NCI-H1092 (cell line): ENCODE data around the gene ATXN10.
"Not testable (repeated sequence)": the region's sequence is repeated elsewhere in the genome, so short reads cannot be mapped to it uniquely, and the experiment has no call there.

Source experiments
- DNase-seq: peaks from one replicate; lab custom pipeline; 2025; lab: John Stamatoyannopoulos, UW

The ATXN10 gene, protein sequence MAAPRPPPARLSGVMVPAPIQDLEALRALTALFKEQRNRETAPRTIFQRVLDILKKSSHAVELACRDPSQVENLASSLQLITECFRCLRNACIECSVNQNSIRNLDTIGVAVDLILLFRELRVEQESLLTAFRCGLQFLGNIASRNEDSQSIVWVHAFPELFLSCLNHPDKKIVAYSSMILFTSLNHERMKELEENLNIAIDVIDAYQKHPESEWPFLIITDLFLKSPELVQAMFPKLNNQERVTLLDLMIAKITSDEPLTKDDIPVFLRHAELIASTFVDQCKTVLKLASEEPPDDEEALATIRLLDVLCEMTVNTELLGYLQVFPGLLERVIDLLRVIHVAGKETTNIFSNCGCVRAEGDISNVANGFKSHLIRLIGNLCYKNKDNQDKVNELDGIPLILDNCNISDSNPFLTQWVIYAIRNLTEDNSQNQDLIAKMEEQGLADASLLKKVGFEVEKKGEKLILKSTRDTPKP

GRCh38 chr22:45671783-45672563, at the start of gene ATXN10:
ATXN10 (plus strand) TSS chr22:45671834; CDS start chr22:45672064, 230 bp downstream.
- peak; percentile 11 for DNase-seq

DNA sequence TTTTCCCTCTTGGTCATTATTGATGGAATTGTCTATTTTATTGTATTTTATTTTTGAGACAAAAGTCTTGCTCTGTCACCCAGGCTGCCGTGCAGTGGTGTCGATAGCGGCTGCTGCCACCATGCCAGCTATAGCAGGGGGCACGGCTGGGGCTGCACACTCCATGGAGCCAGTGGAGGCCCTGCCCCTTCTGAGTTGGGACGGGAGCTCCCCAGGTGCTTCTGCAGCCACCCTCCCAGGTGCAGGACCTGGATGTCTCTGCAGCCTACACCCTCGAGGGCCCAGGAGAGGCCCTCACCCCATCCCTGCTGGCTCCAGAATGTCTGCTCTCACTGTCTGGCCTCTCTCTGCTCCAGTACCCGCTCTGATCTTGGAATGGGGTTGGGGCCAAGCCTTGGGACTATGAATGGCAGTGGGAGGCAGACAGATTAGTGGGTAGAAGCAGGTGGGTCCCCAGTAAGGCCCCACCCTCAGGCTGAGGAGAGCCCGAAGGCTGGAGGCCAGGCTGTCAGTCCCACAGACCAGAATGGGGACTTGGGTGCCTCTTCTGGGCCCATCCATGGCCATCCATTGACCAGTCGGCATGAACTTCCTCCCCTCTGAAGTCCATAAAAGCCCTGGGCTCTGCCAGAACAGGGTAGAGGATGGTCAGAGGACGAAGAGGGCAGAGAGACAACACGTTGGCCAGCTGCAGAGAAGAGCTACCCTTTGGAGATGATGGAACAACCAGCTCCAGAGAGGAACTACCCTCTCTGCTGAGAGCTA, 49.6 kb upstream of the ATXN10 start:
- no peak for DNase-seq

DNA sequence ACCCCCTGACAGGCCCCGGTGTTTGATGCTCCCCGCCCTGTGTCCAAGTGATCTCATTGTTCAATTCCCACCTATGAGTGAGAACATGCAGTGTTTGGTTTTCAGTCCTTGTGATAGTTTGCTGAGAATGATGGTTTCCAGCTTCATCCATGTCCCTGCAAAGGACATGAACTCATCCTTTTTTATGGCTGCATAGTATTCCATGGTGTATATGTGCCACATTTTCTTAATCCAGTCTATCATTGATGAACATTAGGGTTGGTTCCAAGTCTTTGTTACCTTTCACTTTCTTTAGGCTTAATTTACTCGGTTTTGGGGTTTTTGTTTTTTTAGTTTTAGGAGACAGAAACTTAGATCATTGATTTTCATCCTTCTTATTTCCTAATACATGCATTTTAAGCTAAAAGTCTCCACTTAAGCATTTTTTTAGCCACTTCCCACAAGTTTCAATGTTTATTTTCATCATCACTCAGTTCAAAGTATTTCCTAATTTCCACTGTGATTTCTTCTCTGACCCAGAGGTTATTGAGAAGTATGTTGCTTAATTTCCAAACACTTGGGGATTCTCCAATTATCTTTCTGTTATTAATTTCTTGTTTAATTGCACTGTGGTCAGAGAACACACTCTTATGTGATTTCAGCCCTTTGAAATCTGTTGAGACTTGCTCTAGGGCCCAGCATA, 48.0 kb upstream of the ATXN10 start:
- DNase-seq, result not testable (repeated sequence)

DNA sequence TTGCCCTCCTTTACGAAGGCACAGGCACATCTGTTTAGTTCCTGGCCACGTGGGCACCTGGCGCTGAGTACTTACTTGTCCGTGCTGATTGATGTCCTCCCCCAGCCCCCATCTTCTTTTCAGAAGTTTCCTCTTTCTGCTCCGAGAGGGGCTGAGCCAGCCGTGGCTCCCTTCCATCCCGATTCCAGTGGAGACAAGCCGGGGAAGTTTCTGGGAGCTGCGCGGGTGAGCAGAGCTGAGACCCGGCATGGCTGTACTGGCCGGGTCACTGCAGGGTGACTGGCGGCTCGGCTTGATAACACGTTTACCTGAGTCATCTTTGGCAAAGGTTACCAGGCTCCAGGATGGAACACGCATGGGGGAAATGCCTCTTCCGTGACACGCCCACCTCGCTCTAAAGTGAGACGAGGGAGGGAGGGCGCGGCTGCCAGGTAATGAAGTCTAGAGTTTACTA, 45.4 kb upstream of the ATXN10 start:
- no peak for DNase-seq

DNA sequence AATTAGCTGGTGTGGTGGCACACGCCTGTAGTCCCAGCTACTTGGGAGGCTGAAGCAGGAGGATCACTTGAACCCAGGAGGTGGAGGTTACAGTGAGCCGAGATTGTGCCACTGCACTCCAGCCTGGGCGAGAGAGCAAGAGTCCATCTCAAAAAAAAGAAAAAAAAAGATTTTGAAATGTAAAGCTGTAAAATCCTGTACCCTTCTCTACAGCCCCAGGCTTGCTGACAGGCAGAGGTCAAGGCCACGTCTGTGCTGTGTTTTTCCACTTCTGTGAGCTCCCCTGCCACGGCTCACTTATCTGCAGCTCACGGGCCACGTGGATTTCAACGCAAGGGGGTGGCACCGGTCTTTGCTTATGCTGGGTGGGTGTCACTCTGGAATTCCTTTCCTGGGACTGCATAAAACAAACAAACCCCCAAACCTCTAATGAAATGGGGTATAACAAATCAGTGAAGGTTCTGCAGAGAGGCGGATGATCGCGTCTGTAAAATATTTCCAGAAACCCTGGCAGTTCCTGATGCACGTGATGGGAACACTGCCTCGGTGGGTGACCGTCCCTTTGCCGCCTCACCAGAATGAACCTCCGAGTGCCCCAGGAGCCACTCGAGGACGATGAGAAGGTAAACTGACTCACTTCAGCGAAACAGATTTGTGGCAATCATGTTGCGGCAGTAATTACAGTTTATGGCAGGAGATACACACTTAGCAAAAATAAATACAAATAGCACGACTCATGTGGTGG, 44.0 kb upstream of the ATXN10 start:
- DNase-seq, result no peak

DNA sequence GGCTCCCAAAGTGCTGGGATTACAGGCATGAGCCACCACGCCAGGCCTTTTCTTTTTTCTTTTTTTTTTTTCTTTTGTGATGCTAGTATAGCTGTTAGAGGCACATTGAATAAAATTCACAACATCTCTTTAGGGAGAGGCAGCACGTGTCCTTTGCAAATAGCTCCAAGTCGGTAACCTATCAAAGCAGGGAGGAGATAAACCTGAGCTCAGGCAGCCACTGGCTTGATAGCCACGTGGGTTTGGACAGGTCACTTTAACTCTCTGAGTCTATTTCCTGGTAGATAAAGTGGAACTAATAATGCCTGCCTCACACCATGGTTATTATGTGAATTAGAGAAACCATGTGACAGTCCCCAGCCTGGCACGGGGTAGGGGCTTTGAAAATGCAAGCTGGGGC, 43.1 kb upstream of the ATXN10 start:
- DNase-seq, result no peak

DNA sequence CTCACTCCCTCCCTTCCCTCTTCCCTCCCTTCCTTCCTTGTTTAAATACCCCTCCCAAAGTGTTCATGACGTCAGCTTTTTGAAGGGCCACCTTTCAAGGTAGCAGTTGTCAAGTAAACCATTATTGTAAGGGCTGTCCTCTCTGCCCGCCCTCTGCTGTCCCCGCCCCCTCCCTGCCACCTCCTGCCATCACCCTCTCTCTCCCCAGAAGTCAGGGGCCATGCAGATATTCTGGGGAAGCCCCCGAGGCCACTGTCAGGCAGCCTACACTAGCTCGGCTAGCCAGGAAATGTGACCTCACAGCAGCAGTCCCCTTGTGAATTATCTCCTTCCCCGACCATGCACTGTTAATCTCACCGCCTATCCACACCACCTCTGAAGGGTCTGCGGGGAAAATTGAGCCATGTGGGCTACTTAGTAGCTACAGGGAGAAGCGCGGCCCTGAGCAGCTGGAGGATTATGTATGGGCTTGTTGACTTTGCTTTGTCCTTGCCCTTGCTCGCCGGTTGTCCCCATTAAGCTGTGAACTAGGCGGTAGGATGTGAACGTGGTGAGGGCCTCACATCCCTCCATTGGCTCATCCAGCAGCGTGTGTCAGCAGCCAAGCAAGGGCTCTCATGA, 42.1 kb upstream of the ATXN10 start:
- no peak for DNase-seq

- DNase-seq, result no peak
Measured at GRCh38 chr22:45630436-45630835, 41.2 kb upstream of the ATXN10 start.

DNA sequence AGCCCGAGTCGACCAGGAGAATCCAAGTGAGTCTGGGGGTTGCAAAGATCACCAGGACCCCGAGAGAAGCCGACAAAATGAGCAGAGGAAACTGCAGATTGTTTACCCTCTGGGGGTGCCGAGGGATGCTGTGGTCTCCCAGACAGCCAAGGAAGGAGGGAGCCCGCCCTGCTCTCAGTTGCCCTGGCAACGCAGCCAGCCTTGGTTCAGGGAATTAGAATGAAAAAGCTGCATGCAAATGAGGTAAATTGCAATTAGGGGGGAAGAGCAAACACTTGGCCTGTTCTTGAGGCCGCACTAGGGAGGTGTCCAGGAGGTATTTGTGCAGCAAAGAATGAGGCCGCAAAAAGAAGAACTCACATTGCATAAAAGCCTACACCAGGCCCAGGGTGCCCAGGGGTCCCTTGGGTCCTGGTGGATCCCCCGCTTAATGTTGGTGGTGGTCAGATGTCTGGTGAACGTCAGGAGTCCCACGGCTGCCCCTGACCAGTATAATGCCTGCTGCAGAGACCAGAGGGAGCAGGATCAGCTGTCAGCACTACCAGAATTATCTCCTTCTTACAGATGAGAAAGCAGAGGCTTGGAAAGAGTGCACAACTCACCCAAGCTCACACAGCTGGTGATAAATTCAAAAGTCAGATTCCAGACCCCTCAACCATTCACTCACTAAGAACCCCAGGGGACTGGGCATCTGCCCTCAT, 40.3 kb upstream of the ATXN10 start:
- no peak for DNase-seq

- DNase-seq, result no peak
Measured at GRCh38 chr22:45631841-45632238, 39.8 kb upstream of the ATXN10 start.

DNA sequence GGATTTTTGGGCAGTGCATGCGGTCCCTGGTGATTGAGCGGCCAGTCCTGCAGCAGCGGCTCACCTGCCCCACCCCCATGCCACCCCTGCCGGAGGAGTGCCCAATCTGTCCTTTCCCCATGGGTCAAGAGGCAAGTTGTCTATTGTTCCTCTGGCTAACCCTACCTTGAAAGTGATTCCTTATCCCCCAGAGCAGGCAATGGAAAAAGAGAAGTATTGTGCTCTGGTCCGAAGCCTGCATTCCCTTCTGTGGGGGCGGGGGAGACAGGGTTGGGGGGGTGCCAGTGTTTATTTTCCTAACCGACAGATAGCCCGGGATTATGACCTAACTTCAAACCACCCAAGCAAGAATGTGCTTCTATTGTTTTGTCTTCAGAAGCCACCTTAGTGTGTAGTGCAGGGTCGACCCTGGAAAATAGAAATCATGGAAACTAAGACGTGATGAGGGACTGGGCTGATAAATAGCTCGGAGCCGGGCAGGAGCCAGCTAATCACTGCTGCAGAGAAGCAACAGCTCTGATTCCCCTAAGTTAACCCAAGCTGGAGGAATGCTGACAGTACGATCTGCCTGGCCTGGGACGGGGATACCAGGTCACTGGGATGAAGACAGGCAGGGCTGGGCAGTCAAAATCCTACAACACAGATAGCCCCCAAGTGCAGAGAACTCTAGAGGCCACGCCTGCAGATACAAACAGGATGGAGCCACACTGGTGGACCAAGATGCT, 38.7 kb upstream of the ATXN10 start:
- DNase-seq, result no peak

GRCh38 chr22:45636683-45637082, 35.0 kb upstream of the ATXN10 start:
- no peak for DNase-seq

- DNase-seq, result no peak
Measured at GRCh38 chr22:45638197-45638596, 33.4 kb upstream of the ATXN10 start.

DNA sequence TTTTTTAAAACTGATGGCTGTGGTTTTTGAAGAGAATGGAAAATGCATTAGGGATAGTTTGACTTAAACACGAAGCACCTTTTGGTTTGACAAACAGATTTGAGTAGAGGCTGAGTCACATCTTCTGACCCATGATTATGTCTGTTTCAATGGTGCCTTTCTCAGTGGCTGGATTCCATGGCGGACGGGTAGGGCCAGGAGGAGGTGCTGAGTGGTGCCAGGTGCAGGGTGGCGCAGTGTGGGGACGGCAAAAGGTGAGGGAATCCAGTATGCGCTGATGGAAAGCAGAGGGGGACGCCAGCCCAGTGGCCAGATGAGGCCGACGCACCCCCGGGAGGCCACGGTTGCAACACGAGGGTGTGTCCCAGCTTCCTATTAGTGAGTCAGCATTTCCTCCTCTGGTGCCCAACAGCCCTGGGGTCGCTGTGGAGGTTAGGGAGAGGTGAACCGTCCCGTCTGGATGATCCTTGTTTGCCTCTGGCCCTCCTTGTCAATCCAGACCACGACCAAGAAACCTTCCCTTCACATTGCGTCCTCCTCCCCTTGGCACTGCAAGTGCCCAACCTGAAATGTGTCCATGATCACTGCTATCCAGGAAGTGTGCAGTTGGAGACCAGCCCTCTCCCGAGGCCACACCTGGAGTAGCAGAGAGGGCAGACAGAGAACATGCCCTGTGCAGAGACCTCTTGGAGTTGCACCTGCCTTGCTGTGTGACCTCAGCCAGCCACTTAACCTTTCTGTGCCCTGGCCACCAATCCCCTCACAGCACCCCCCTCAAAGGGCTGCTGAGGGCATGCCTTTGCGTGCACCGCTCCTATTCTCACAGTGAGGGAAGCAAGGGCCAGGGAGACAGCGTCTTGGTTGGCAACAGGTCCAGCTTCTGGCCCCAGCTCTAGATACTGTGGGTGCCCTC, 32.5 kb upstream of the ATXN10 start:
- no peak for DNase-seq

DNA sequence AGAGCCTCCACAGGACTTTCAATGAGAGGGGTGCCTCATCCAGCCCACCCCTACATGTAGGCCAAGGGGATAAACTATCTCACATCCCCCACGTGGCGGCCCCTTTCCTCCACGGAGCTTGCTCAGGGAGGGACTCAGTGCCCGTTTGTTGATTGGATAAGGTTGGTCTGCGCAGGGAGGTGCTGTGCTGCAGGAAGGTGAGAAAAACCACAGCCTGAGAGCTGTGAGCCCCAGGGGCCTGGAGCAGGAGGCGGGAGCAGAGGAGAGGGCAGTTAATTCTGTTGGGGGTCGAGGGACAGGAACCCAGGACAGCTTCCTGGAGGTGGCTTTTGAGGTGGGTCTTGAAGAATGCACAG, 31.9 kb upstream of the ATXN10 start:
- no peak for DNase-seq

DNA sequence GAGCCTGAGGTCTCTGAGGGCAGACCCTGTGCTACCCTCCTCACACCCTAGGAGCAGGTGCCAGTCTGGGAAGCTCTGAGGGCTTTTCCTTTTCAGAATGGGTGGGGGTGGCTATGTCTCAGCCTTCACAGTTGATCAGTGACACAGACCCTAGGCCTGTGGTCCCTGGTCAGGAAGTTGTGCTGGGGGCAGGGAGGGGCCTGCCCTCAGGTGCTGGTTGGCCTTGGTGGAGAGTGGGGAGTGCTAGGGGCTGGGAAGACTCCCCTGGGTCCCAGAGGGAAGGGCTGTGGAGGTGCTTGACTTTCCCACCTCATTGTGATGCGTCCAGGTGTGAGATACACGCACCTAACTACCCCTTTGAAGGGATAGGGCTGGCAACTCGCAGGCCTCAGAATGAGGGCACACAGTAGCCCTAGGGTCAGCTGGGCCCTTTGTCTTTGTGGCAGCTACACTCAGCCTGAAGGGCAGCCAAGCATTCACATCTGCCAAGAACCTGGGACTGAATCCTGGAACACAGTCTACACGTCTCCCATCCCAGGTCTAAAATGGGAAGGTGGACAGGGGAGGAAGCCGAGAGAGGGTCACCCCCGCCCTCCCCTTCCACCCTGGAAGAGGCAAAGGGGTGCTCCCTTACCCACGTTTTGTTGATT, 31.2 kb upstream of the ATXN10 start:
- no peak for DNase-seq

DNA sequence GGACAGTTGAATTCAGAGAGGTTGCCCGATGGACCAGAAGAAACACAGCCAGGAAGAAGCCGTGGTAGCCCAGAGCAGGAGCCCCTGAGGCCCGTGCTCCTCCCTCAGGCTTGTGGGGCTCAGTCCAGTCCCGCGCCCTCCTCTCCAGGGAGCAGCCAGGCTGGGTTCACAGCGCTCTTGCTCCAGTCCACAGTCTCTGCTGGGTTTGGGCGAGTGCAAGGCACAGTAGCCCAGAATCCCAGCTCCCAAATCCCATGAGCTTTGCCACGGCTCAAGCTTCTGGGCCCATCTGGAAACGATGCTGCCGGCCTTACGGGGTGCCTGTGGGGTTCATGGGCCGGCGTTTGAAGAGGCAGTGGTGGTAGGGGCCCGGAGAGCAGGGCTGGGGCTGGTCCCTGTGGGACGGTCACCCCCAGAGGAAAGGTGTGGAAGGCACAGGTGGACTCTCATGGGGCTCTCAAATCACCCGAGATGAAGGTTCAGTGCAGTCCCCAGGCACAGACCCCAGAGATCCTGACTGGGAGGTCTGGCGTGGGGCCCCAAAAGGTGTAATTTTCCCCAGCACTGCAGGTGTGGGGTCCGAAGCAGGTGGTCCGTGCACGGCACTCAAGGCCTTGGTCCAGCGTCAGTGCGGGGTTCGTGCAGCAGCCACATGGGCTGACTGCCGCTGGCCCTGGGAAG, 30.6 kb upstream of the ATXN10 start:
- DNase-seq, result no peak
